ENCODE data around the gene FNDC3B. TPM values are rescaled to one million over a fixed set of nuclear protein-coding genes. Genes with fewer than 3 reads are reported as not detected.

Gene FNDC3B
- total RNA-seq, 2 donors from 2014 or later, result 80.6 to 107 TPM

DNA sequence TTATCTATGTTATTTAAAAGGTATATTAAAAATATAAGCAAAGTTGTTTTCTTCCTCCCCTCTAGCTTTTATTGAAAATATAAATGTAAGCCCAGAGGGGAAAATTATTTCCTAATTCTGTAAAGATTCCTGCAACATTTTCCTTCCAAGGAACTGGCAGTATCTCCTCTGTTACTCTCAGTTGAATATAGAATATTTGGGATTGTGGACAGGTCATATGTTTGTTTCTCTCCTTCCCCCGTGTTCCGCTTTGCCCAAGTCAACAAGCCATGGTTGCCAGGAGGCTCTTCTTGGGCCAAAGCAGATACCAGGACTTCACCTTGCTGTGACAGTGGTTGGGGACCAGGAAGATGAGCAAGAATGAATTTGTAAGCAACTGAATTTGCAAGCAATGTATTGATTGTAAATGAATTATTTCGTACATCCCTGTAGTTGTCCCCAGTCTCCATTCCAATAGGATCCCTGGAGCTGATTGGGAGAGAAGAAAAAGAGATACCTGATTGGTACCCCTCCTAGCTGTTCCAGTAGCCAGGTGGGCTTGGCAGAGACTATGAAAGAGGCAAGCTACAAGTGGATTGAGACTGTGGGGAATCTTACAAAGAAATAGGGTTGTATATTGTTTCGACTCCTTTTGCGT, 130.8 kb downstream of the FNDC3B start:
- H3K27me3 Mint-ChIP-seq (ENCODE audit: insufficient read depth), result no peaks in the 10 kb centered on the region

DNA sequence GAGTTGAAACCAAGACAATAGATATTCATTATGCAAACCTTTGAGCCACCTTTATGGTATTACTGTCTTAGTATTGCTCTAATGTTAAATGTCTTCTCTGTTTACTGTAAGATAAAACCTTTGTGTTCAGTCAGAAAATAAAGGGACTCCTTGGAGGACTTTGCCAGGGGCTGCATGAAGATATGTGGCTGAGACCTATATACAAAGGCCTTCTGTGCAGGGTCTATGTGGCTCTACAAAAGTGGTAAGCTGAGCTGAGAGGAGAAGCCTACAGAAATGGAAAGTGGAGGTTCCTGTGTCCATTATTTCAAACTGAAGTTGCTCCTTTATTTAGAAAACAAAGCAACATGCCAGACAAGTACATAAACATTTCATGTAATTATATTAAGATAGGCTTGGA, 131.5 kb downstream of the FNDC3B start:
- Histone ChIP-seq H3K9ac (ENCODE audit: extremely low read depth, low read length, poor library complexity, severe bottlenecking) (no peak overlapping the region), H3K36me3 (ENCODE audit: control insufficient read depth, insufficient read depth, low read length) (peaks cover 30% of the 10 kb centered on the region), H3K9me3 (ENCODE audit: control insufficient read depth, low read length) (no peaks in the 10 kb centered on the region), H3K4me1 (ENCODE audit: control insufficient read depth, insufficient read depth, low read length) (peaks cover 20% of the 10 kb centered on the region), H3K27ac (ENCODE audit: low read depth, low read length) (no peak overlapping the region), H3K4me3 (ENCODE audit: low read length) (no peak overlapping the region), H3K27me3 (ENCODE audit: control insufficient read depth, insufficient read depth, low read length, poor library complexity, severe bottlenecking) (no peaks in the 10 kb centered on the region)
- Mint-ChIP-seq H3K4me3 (no peak overlapping the region), H3K9me3 (no peaks in the 10 kb centered on the region), H3K27me3 (ENCODE audit: insufficient read depth) (no peaks in the 10 kb centered on the region), H3K4me1 (peaks cover 52% of the 10 kb centered on the region), H3K36me3 (ENCODE audit: low read depth) (peaks cover 5% of the 10 kb centered on the region), H3K27ac (peak overlapping the region; percentile 83)
- DNase-seq, result no peak
- TF ChIP-seq, protein P1, sequence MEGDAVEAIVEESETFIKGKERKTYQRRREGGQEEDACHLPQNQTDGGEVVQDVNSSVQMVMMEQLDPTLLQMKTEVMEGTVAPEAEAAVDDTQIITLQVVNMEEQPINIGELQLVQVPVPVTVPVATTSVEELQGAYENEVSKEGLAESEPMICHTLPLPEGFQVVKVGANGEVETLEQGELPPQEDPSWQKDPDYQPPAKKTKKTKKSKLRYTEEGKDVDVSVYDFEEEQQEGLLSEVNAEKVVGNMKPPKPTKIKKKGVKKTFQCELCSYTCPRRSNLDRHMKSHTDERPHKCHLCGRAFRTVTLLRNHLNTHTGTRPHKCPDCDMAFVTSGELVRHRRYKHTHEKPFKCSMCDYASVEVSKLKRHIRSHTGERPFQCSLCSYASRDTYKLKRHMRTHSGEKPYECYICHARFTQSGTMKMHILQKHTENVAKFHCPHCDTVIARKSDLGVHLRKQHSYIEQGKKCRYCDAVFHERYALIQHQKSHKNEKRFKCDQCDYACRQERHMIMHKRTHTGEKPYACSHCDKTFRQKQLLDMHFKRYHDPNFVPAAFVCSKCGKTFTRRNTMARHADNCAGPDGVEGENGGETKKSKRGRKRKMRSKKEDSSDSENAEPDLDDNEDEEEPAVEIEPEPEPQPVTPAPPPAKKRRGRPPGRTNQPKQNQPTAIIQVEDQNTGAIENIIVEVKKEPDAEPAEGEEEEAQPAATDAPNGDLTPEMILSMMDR (conservative IDR thresholded peaks at IDR 0.05), result no peak

More for the DNA sequence above, 130.8 kb downstream of the FNDC3B start:
- no peak overlapping the region for H3K4me3 Mint-ChIP-seq
- no peaks in the 10 kb centered on the region for H3K27me3 ChIP-seq (ENCODE audit: control insufficient read depth, insufficient read depth, low read length, poor library complexity, severe bottlenecking)
- peaks cover 17% of the 10 kb centered on the region for H3K4me1 ChIP-seq (ENCODE audit: control insufficient read depth, insufficient read depth, low read length)
- no peaks in the 10 kb centered on the region for H3K9me3 ChIP-seq (ENCODE audit: control insufficient read depth, low read length)
- no peaks in the 10 kb centered on the region for H3K9me3 Mint-ChIP-seq
- no peak overlapping the region for H3K4me3 ChIP-seq (ENCODE audit: low read length)
- H3K9ac ChIP-seq (ENCODE audit: extremely low read depth, low read length, poor library complexity, severe bottlenecking), result no peak overlapping the region
- no peak overlapping the region for H3K27ac ChIP-seq (ENCODE audit: low read depth, low read length)
- H3K36me3 Mint-ChIP-seq (ENCODE audit: low read depth), result peaks cover 5% of the 10 kb centered on the region
- H3K36me3 ChIP-seq (ENCODE audit: control insufficient read depth, insufficient read depth, low read length), result peaks cover 31% of the 10 kb centered on the region
- H3K27ac Mint-ChIP-seq, result peak overlapping the region; percentile 79
- WGBS, 2 experiments (ENCODE audit: insufficient coverage in 1 of 2, insufficient read length in 1 of 2), result 90 to 100% methylated on average over 1 to 5 of the region's 5 CpGs
- TF ChIP-seq, protein P1 (conservative IDR thresholded peaks at IDR 0.05), result no peak
- H3K4me1 Mint-ChIP-seq, result peaks cover 46% of the 10 kb centered on the region
- DNase-seq, result no peak

DNA sequence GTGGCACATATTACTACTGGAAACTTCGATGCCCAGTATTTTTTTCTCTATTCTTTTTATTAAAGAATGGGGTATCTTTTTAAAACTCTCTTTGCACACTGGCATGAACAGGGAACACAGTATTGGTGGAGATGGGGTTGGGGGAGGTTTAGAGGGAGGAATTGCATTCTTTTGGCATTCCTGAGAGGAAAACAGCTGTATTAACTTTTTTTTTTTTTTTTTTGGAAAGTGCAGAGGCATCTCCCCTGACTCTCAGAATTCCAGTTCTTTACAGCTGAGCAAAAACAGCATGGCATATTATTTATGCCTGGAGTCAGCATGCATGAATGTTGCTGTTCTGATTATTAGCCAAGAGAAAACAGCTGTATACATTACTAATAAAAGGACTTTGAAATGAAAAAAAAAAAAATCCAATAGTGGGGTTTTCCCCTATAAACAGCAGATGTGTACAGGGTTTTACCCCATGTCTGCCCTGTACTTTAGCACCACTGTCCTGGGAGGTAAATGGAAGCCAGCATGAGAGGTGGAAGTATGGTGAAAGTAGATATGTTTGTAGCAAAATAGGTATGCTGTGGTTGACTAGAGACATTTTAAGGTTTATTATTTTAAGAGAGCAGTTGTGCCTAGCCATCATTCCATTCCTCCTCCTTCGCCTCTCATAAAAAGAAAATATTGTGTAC, 132.2 kb downstream of the FNDC3B start:
- Histone ChIP-seq H3K4me1 (ENCODE audit: control insufficient read depth, insufficient read depth, low read length) (peaks cover 26% of the 10 kb centered on the region), H3K27me3 (ENCODE audit: control insufficient read depth, insufficient read depth, low read length, poor library complexity, severe bottlenecking) (no peaks in the 10 kb centered on the region), H3K9me3 (ENCODE audit: control insufficient read depth, low read length) (no peaks in the 10 kb centered on the region), H3K4me3 (ENCODE audit: low read length) (no peak overlapping the region), H3K36me3 (ENCODE audit: control insufficient read depth, insufficient read depth, low read length) (peaks cover 25% of the 10 kb centered on the region), H3K27ac (ENCODE audit: low read depth, low read length) (no peak overlapping the region), H3K9ac (ENCODE audit: extremely low read depth, low read length, poor library complexity, severe bottlenecking) (no peak overlapping the region)
- TF ChIP-seq, protein P1 (conservative IDR thresholded peaks at IDR 0.05), result no peak
- 80 to 92% methylated on average over 1 to 2 of the region's 2 CpGs for WGBS, 2 experiments (ENCODE audit: insufficient coverage in 1 of 2, insufficient read length in 1 of 2)
- Mint-ChIP-seq H3K4me3 (no peak overlapping the region), H3K27me3 (ENCODE audit: insufficient read depth) (no peaks in the 10 kb centered on the region), H3K4me1 (peaks cover 59% of the 10 kb centered on the region), H3K9me3 (no peaks in the 10 kb centered on the region), H3K36me3 (ENCODE audit: low read depth) (peaks cover 5% of the 10 kb centered on the region), H3K27ac (peak overlapping the region; percentile 70)
- no peak for DNase-seq

Data from endodermal cell (in vitro differentiated cells).